Naive thymus-derived CD8-positive, alpha-beta T cell (primary cell): Measurements from ENCODE around the gene BHMT. TPM values are rescaled to one million over a fixed set of nuclear protein-coding genes. Genes with fewer than 3 reads are reported as not detected.

Experiments
- ATAC-seq, 2 donors: fragments of 150-1000 bp; cut with Tn5 transposase in 1 of 2; sonication (Bioruptor Pico), chemical (Tn5 transposase) in 1 of 2; 1 replicate in 1 of 2; 2 replicates in 1 of 2; pipeline ENCODE4 v1.10.0; 2021; ENCODE audit warnings: mild to moderate bottlenecking in 2 of 2, moderate library complexity in 2 of 2
- POLR2A ChIA-PET: fragments of 350-600 bp; sonication (Branson Sonifier 250); formaldehyde crosslinking; loops from one replicate; lab custom pipeline; 2021; ENCODE audit warnings: antibody characterized with exemption; lab: Charles Lee
- DNase-seq, 10 donors: peaks; one replicate each; pipeline versions ENCODE4 v3.0.0 to v3.0.0-alpha.2; 2020 to 2022
- H3K27ac Mint-ChIP-seq, 10 donors: one replicate each; pipeline ENCODE4 v1.8.0; 2020 to 2022; ENCODE audit warnings: mild to moderate bottlenecking in 10 of 10, mixed read lengths in 10 of 10, moderate library complexity in 4 of 10, inconsistent platforms in 1 of 10
- H3K27me3 Mint-ChIP-seq, 5 donors: one replicate each; pipeline ENCODE4 v1.8.0; 2021 to 2022; ENCODE audit warnings: mixed read lengths in 5 of 5
- H3K36me3 Mint-ChIP-seq, 3 donors: one replicate each; pipeline ENCODE4 v1.8.0; 2020 to 2022; ENCODE audit warnings: mixed read lengths in 3 of 3, mild to moderate bottlenecking in 2 of 3, inconsistent platforms in 1 of 3
- H3K4me1 Mint-ChIP-seq, 4 donors: one replicate each; pipeline ENCODE4 v1.8.0; 2021 to 2022; ENCODE audit warnings: mixed read lengths in 4 of 4
- H3K4me3 Mint-ChIP-seq, 10 donors: one replicate each; pipeline ENCODE4 v1.8.0; 2020 to 2022; ENCODE audit warnings: mild to moderate bottlenecking in 10 of 10, mixed read lengths in 10 of 10, moderate library complexity in 6 of 10, inconsistent platforms in 1 of 10
- H3K9me3 Mint-ChIP-seq, 9 donors: one replicate each; pipeline ENCODE4 v1.8.0; 2020 to 2022; ENCODE audit warnings: mixed read lengths in 9 of 9, mild to moderate bottlenecking in 3 of 9, inconsistent platforms in 1 of 9, moderate library complexity in 1 of 9
- polyA plus RNA-seq, 3 donors: library from polyadenylated mRNA; unstranded; fragments of 300-500 nt; fragmentation: Illumina TruSeq; gene quantifications; one replicate each; pipeline ENCODE4 v1.2.3, GENCODE V29; 2021
- total RNA-seq, 8 experiments: library from RNA in 2 of 8; stranded (reverse) in 2 of 8; gene quantifications; one replicate each; pipeline ENCODE4 v1.2.3 and lab custom pipeline; 2021 to 2026

Gene BHMT
- total and polyA plus RNA-seq, 5 experiments from 2014 or later: not detected

DNA sequence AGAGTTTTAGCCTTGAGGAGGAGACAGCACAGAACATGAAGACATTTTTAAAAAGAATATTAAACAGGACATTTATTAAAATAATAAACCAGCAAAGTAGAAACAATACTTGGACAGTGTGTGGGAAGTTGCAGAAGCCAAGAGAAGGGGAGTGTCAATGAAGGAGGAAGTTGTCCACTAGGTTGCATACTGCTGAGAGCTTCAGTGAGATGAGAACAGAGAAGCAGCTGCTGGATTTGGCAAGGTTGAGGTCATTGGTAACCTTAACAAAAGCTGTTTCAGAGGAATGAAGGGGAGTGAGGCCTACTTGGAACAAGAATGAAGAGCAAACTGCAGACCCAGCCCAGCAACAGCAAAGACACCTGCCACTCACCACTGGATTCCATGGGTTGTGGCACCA, 11.4 kb downstream of the BHMT start:
- Mint-ChIP-seq H3K4me1 (no peaks in the 10 kb centered on the region), H3K36me3 (no peaks in the 10 kb centered on the region), H3K27me3 (peaks cover 0 to 7% (median 4%) of the 10 kb centered on the region in 5 donors), H3K4me3 (no peak overlapping the region), H3K27ac (no peak overlapping the region), H3K9me3 (no peaks in the 10 kb centered on the region)
- POLR2A ChIA-PET: no interaction called here
- DNase-seq (no peak), ATAC-seq (no peak)

- DNase-seq: no peak
Observed at GRCh38 chr5:79124607-79125006, 13.0 kb downstream of the BHMT start.

GRCh38 chr5:79130781-79131180, 19.2 kb downstream of the BHMT start:
- H3K4me1 Mint-ChIP-seq: peaks cover 4 to 14% (median 9%) of the 10 kb centered on the region in 4 donors
- no peak for DNase-seq

More at GRCh38 chr5:79124607-79125006, 13.0 kb downstream of the BHMT start:
- H3K27ac Mint-ChIP-seq: no peak overlapping the region
- H3K4me3 Mint-ChIP-seq: no peak overlapping the region
- POLR2A ChIA-PET: no interaction called here
- ATAC-seq: no peak
- H3K9me3 Mint-ChIP-seq: no peaks in the 10 kb centered on the region
- H3K4me1 Mint-ChIP-seq: peaks cover 0 to 1% (median 0%) of the 10 kb centered on the region in 4 donors
- H3K27me3 Mint-ChIP-seq: no peaks in the 10 kb centered on the region
- H3K36me3 Mint-ChIP-seq: no peaks in the 10 kb centered on the region

GRCh38 chr5:79133121-79133656, 21.6 kb downstream of the BHMT start:
- peaks cover 0 to 9% (median 5%) of the 10 kb centered on the region in 5 donors for H3K27me3 Mint-ChIP-seq
- no peaks in the 10 kb centered on the region for H3K9me3 Mint-ChIP-seq
- DNase-seq (peak in 3 of 10 donors; percentile 49 to 56 (median 55)), ATAC-seq (peak; percentile 57 to 65)
- H3K27ac Mint-ChIP-seq: peak overlapping the region in 3 of 10 donors; percentile 16 to 87 (median 77)
- H3K36me3 Mint-ChIP-seq: no peaks in the 10 kb centered on the region
- peak overlapping the region; percentile 34 to 80 (median 64) for H3K4me3 Mint-ChIP-seq
- POLR2A ChIA-PET: interaction anchor here (0.7 to 1.7 kb wide), 2 partner anchors 104 to 149 kb away, joined by 3 to 6 read pairs; partner anchors contain the start of gene ARSB
- H3K4me1 Mint-ChIP-seq: peaks cover 4 to 14% (median 9%) of the 10 kb centered on the region in 4 donors

More at GRCh38 chr5:79130781-79131180, 19.2 kb downstream of the BHMT start:
- Mint-ChIP-seq H3K27ac (no peak overlapping the region), H3K4me3 (no peak overlapping the region), H3K27me3 (peaks cover 0 to 9% (median 5%) of the 10 kb centered on the region in 5 donors), H3K9me3 (no peaks in the 10 kb centered on the region), H3K36me3 (no peaks in the 10 kb centered on the region)
- POLR2A ChIA-PET: no interaction called here
- no peak for ATAC-seq

GRCh38 chr5:79133657-79134451, 22.2 kb downstream of the BHMT start:
- Mint-ChIP-seq H3K4me3 (peak overlapping the region; percentile 34 to 80 (median 60)), H3K9me3 (no peaks in the 10 kb centered on the region), H3K36me3 (no peaks in the 10 kb centered on the region), H3K27ac (peak overlapping the region in 7 of 10 donors; percentile 16 to 77 (median 49)), H3K4me1 (peaks cover 4 to 14% (median 9%) of the 10 kb centered on the region in 4 donors), H3K27me3 (peaks cover 0 to 9% (median 5%) of the 10 kb centered on the region in 5 donors)
- DNase-seq (peak; percentile 22 to 68 (median 52)), ATAC-seq (peak; percentile 77 to 92)
- POLR2A ChIA-PET: interaction anchor here (1.7 kb wide), 1 partner anchor 149 kb away, joined by 6 read pairs; the partner anchor contains the start of gene ARSB

DNA sequence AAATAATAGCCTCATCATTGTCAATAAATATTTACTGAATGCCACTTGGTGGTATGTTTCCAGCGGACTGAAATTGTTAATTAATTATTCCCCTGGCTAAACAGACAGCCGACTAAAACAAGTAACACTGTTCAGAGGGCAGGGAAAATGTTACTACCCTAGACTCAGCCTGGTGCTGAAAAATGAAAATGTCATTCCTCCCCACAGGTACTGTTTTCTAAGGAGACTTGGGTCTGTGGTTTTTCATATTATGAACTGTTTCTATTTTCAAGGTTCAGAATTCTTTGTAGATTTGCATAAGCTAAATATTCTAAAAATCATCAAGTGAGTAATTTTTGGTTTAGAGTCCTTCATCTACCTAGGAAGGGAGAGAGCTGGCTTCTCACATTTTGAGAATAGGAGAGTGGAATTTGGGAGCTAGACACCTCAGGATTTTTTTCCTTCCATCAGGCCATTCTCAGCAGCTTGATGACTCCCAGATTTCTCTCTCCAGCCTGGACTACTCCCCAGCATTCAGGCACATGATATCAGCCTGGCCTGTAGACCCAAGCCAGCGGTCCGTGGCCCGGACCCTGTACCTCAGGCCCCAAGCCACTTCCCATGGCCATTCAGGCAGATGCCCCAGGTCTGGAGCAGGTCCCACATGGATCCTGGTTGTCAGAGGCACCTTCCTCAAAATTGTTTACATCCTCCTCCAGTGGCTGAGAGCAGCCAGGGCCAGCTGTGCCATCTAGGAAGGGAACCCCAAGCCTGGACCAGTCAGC, 24.4 kb downstream of the BHMT start:
- H3K27me3 Mint-ChIP-seq: peaks cover 0 to 9% (median 5%) of the 10 kb centered on the region in 5 donors
- POLR2A ChIA-PET: no interaction called here
- peaks cover 0 to 9% (median 5%) of the 10 kb centered on the region in 3 donors for H3K36me3 Mint-ChIP-seq
- H3K4me3 Mint-ChIP-seq: no peak overlapping the region
- no peak overlapping the region for H3K27ac Mint-ChIP-seq
- peaks cover 3 to 14% (median 9%) of the 10 kb centered on the region in 4 donors for H3K4me1 Mint-ChIP-seq
- ATAC-seq (no peak), DNase-seq (no peak)
- peaks cover 0 to 8% (median 7%) of the 10 kb centered on the region in 9 donors for H3K9me3 Mint-ChIP-seq

DNA sequence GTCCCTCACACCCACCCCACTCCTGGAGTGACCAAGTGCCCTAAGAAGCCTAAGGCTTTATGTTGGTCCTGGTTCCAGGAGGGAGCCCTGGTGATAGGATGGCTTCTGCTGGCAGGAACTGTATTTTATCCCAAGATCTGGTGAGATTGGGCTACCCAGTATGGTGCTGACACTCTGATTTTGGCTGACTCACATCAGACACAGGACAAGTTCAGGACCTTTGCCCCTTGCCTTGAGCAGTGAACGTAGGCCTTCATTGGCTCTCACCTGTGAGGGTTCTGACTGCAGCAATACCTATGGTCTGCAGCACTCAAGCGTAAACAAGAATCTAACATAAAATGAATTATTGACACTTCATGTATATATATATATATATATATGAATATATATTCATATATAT, 25.0 kb downstream of the BHMT start:
- no peak overlapping the region for H3K27ac Mint-ChIP-seq
- H3K27me3 Mint-ChIP-seq: peaks cover 0 to 9% (median 5%) of the 10 kb centered on the region in 5 donors
- H3K4me1 Mint-ChIP-seq: peaks cover 3 to 14% (median 9%) of the 10 kb centered on the region in 4 donors
- no peak overlapping the region for H3K4me3 Mint-ChIP-seq
- H3K9me3 Mint-ChIP-seq: peaks cover 0 to 14% (median 7%) of the 10 kb centered on the region in 9 donors
- DNase-seq (no peak), ATAC-seq (no peak)
- POLR2A ChIA-PET: no interaction called here
- H3K36me3 Mint-ChIP-seq: peaks cover 0 to 11% (median 8%) of the 10 kb centered on the region in 3 donors

DNA sequence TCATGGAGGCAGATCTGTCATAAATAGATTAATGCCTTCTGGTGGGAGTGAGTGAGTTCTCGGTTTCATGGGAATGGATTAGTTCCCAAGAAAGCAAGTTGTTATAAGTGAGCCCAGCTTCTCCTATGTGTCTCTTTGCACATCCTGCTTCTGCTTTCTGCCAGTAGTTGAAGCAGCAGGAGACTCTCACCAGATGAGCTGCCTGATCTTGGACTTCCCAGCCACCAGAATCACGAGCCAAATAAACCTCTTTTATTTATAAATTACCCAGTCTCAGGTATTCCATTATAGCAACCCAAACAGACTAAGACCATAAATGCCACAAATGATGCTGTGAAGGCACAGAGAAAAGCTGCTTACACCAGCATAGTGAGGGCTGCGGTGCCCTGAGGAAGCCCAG, 28.9 kb downstream of the BHMT start:
- Mint-ChIP-seq H3K36me3 (peaks cover 0 to 11% (median 8%) of the 10 kb centered on the region in 3 donors), H3K4me3 (no peak overlapping the region), H3K27me3 (peaks cover 8 to 17% (median 10%) of the 10 kb centered on the region in 5 donors), H3K27ac (no peak overlapping the region), H3K4me1 (no peaks in the 10 kb centered on the region), H3K9me3 (peaks cover 0 to 18% (median 7%) of the 10 kb centered on the region in 9 donors)
- no peak for DNase-seq
- POLR2A ChIA-PET: no interaction called here
- ATAC-seq: no peak

DNA sequence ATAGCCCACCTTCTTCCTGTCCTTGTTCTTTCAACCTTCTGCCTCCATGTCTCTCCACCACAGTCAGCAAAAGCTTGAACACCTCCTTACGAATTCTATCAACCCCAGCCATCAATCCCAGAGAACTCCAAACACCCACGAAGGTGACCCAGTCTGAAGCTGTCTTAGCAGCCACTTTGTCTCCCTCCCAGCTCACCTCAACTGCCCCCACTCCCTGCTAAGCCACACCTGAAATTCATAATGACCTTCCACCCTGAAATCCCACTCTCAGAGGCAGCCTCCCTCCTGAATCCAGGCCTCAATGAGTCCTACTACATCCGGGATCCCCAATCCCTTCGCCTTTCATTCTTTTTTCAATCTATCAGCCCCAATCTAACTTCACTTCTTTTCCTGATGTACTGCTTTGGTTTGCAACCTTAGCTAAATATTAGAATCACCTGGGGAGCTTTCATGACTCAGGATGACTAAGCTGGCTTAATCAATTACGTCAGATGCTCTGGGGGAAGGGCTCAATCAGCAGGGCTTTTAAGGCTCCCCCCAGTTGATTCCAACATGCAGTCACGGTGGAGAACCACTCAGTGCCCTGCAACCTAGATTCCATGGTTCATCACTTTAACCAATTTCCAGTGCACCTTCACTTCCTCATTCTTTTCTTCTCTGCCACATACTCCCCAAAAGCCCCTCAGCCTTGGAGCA, 32.2 kb downstream of the BHMT start:
- ATAC-seq (no peak), DNase-seq (no peak)
- H3K4me1 Mint-ChIP-seq: no peaks in the 10 kb centered on the region
- H3K27me3 Mint-ChIP-seq: peaks cover 10 to 17% (median 13%) of the 10 kb centered on the region in 5 donors
- no peak overlapping the region for H3K27ac Mint-ChIP-seq
- POLR2A ChIA-PET: interaction anchor here (0.5 kb wide), 1 partner anchor 23 kb away, joined by 3 read pairs; no protein-coding TSS in a partner anchor
- H3K36me3 Mint-ChIP-seq: peaks cover 0 to 11% (median 8%) of the 10 kb centered on the region in 3 donors
- peaks cover 0 to 18% (median 7%) of the 10 kb centered on the region in 9 donors for H3K9me3 Mint-ChIP-seq
- H3K4me3 Mint-ChIP-seq: no peak overlapping the region

GRCh38 chr5:79147076-79147475, 35.5 kb downstream of the BHMT start:
- POLR2A ChIA-PET: no interaction called here
- Mint-ChIP-seq H3K27ac (no peak overlapping the region), H3K4me1 (no peaks in the 10 kb centered on the region), H3K4me3 (no peak overlapping the region), H3K36me3 (no peaks in the 10 kb centered on the region), H3K27me3 (peaks cover 4 to 17% (median 13%) of the 10 kb centered on the region in 5 donors), H3K9me3 (peaks cover 0 to 4% (median 0%) of the 10 kb centered on the region in 9 donors)
- DNase-seq (no peak), ATAC-seq (no peak)

DNA sequence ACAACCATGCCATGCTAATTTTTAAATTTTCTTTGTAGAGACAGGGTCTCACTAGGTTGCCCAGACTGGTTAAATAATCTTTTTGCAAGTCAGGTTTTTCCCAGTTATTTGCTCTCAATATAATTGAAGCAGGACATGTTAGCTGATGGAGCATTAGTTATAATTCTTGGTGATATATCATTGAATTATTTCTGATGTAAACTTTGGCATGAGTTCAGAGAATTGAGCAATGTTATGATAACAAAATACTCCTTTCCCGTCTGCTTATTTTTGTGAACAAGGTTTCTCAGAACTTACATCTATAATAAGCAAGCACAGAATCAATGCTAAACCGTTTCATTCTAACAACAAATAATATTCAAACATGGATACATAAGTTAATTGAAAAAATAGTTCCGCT, 37.8 kb downstream of the BHMT start:
- Mint-ChIP-seq H3K4me3 (no peak overlapping the region), H3K36me3 (no peaks in the 10 kb centered on the region), H3K27ac (no peak overlapping the region), H3K4me1 (no peaks in the 10 kb centered on the region), H3K27me3 (peaks cover 0 to 11% (median 7%) of the 10 kb centered on the region in 5 donors), H3K9me3 (no peaks in the 10 kb centered on the region)
- DNase-seq: no peak
- POLR2A ChIA-PET: no interaction called here
- no peak for ATAC-seq
